ENCODE results near the gene WFS1. TPM values are rescaled to one million over a fixed set of nuclear protein-coding genes. Genes with fewer than 3 reads are reported as not detected.

Gene WFS1
- total RNA-seq, 1 experiment from 2014 or later = 21.5 TPM

GRCh38 chr4:6325788-6326290 is 56.2 kb downstream of the WFS1 start (continued):
- TF ChIP-seq CTCF (IDR thresholded peaks at IDR 0.05 in 2 of 3, conservative IDR thresholded peaks at IDR 0.05 in 1 of 3; ENCODE audit: borderline replicate concordance in 1 of 3, insufficient read depth in 1 of 3, low read depth in 2 of 3, low read length in 2 of 3) (no peak), ELF1 (IDR thresholded peaks at IDR 0.05; ENCODE audit: borderline replicate concordance, low read depth) (no peak), FOSL1 (IDR thresholded peaks at IDR 0.05; ENCODE audit: low read depth) (no peak), SIN3A (IDR thresholded peaks at IDR 0.05; ENCODE audit: low read depth) (no peak)

GRCh38 chr4:6326312-6327060 is 56.8 kb downstream of the WFS1 start:
- intact Hi-C loops (cut with micrococcal nuclease) = loop anchor here (1.0 to 5.0 kb wide), 4 partner anchors 62 to 328 kb away; no protein-coding TSS in a partner anchor
- TF ChIP-seq CBX3 (IDR thresholded peaks at IDR 0.05; ENCODE audit: low read depth) (no peak), TCF7L2 (IDR thresholded peaks at IDR 0.05; ENCODE audit: borderline replicate concordance, extremely low read depth, insufficient read depth, insufficient read length) (no peak), POLR2A (IDR thresholded peaks at IDR 0.05; ENCODE audit: borderline replicate concordance, extremely low read depth, insufficient read depth, insufficient read length) (no peak), EZH2 (IDR thresholded peaks at IDR 0.05) (no peak), ATF3 (IDR thresholded peaks at IDR 0.05) (no peak), RAD21 (IDR thresholded peaks at IDR 0.05; ENCODE audit: low read depth) (no peak), FOSL1 (IDR thresholded peaks at IDR 0.05; ENCODE audit: low read depth) (no peak), YY1 (IDR thresholded peaks at IDR 0.05; ENCODE audit: extremely low read depth, insufficient replicate concordance, low read depth, low read length) (no peak), EZH2phosphoT487 (IDR thresholded peaks at IDR 0.05; ENCODE audit: borderline replicate concordance) (no peak), ZBTB33 (IDR thresholded peaks at IDR 0.05; ENCODE audit: extremely low read depth, insufficient replicate concordance, low read length) (no peak), ZFX (IDR thresholded peaks at IDR 0.05) (no peak), REST (IDR thresholded peaks at IDR 0.05; ENCODE audit: low read depth) (no peak)

More at GRCh38 chr4:6326312-6327060, 56.8 kb downstream of the WFS1 start:
- ATAC-seq (no peak), DNase-seq (ENCODE audit: low read depth, low spot score) (no peak)
- Histone ChIP-seq H3K27me3 (ENCODE audit: insufficient read depth, low read length) (no peaks in the 10 kb centered on the region), H3K79me2 (ENCODE audit: insufficient read depth, low read length) (no peaks in the 10 kb centered on the region), H3K4me2 (ENCODE audit: low read length) (no peak overlapping the region), H3K9me3 (ENCODE audit: control insufficient read depth in 1 of 2, insufficient read depth in 1 of 2, low read depth in 1 of 2, low read length in 2 of 2) (no peaks in the 10 kb centered on the region), H3K9me2 (ENCODE audit: insufficient read depth) (no peaks in the 10 kb centered on the region), H3K9ac (ENCODE audit: low read length) (no peak overlapping the region), H3K4me1 (ENCODE audit: control insufficient read depth in 1 of 2, insufficient read depth in 2 of 2, low read length in 2 of 2) (peaks cover 8 to 16% of the 10 kb centered on the region in 2 experiments), H2AFZ (ENCODE audit: low read depth, low read length, poor library complexity, severe bottlenecking) (no peak overlapping the region), H3K27ac (ENCODE audit: low read depth, low read length) (no peak overlapping the region), H3K4me3 (replicated peaks in 1 of 2; ENCODE audit: low read depth in 1 of 2, low read length in 2 of 2) (no peak overlapping the region), H3K36me3 (ENCODE audit: control insufficient read depth in 1 of 2, insufficient read depth in 2 of 2, low read length in 2 of 2) (no peaks in the 10 kb centered on the region), H4K20me1 (ENCODE audit: insufficient read depth) (no peaks in the 10 kb centered on the region)
- ChIA-PET RAD21 (ENCODE audit: low non-redundant PET in 1 of 2, low total read pairs in 2 of 2, uncharacterized antibody in 2 of 2, unreplicated experiment in 2 of 2) (interaction anchor here (0.8 to 2.4 kb wide), 7 partner anchors 57 to 192 kb away, joined by 3 to 26 read pairs (median 15); partner anchors contain the start of gene WFS1 (in 1 of the 2)), CTCF (interaction anchor here (1.1 to 12.2 kb wide), 5 partner anchors 17 to 249 kb away, joined by 6 to 201 read pairs (median 10); no protein-coding TSS in a partner anchor), POLR2A (no interaction called here)
- BruUV-seq (replicated peaks) = no TSS peak

Data from HCT116 (cell line).